Stomach smooth muscle (tissue), 2 donors: Measurements from ENCODE around the gene OBSCN.

Source experiments
- H3K27ac ChIP-seq: one replicate; pipeline ENCODE4 v1.7.0; 2013; ENCODE audit warnings: mild to moderate bottlenecking, low read length, inconsistent platforms
- H3K27me3 ChIP-seq, 2 donors: one replicate each; pipeline ENCODE4 v1.7.0; 2013; ENCODE audit warnings: low read length in 2 of 2; ENCODE audit not compliant: insufficient read depth in 2 of 2, control insufficient read depth in 1 of 2
- H3K36me3 ChIP-seq, 2 donors: one replicate each; pipeline ENCODE4 v1.7.0; 2013; ENCODE audit warnings: low read length in 2 of 2; ENCODE audit not compliant: control insufficient read depth in 2 of 2, insufficient read depth in 2 of 2
- H3K4me1 ChIP-seq: one replicate; pipeline ENCODE4 v1.7.0; 2013; ENCODE audit warnings: low read length; ENCODE audit not compliant: control insufficient read depth, insufficient read depth
- H3K4me3 ChIP-seq, 2 donors: one replicate each; pipeline ENCODE4 v1.7.0; 2013; ENCODE audit warnings: low read length in 2 of 2
- H3K9ac ChIP-seq, 2 donors: one replicate each; pipeline ENCODE4 v1.7.0; 2013; ENCODE audit warnings: low read length in 2 of 2, mild to moderate bottlenecking in 1 of 2
- H3K9me3 ChIP-seq, 2 donors: one replicate each; pipeline ENCODE4 v1.7.0; 2013; ENCODE audit warnings: low read length in 2 of 2; ENCODE audit not compliant: control insufficient read depth in 2 of 2
- donor health status: healthy.
- donor health status: Pancreatic carcinoma.

Gene OBSCN

GRCh38 chr1:228393268-228393701, 185.4 kb downstream of the OBSCN start:
- Histone ChIP-seq H3K27me3 (no peaks in the 10 kb centered on the region), H3K9me3 (no peaks in the 10 kb centered on the region), H3K4me3 (no peak overlapping the region), H3K9ac (no peak overlapping the region), H3K27ac (no peak overlapping the region), H3K4me1 (peaks cover 5% of the 10 kb centered on the region), H3K36me3 (peaks cover 16 to 22% of the 10 kb centered on the region in 2 donors)

- Histone ChIP-seq H3K9ac (no peak overlapping the region), H3K9me3 (no peaks in the 10 kb centered on the region), H3K4me3 (no peak overlapping the region), H3K4me1 (peaks cover 5% of the 10 kb centered on the region), H3K27me3 (no peaks in the 10 kb centered on the region), H3K36me3 (peaks cover 16 to 25% of the 10 kb centered on the region in 2 donors), H3K27ac (no peak overlapping the region)
Measured at GRCh38 chr1:228393811-228394570, 186.1 kb downstream of the OBSCN start.

DNA sequence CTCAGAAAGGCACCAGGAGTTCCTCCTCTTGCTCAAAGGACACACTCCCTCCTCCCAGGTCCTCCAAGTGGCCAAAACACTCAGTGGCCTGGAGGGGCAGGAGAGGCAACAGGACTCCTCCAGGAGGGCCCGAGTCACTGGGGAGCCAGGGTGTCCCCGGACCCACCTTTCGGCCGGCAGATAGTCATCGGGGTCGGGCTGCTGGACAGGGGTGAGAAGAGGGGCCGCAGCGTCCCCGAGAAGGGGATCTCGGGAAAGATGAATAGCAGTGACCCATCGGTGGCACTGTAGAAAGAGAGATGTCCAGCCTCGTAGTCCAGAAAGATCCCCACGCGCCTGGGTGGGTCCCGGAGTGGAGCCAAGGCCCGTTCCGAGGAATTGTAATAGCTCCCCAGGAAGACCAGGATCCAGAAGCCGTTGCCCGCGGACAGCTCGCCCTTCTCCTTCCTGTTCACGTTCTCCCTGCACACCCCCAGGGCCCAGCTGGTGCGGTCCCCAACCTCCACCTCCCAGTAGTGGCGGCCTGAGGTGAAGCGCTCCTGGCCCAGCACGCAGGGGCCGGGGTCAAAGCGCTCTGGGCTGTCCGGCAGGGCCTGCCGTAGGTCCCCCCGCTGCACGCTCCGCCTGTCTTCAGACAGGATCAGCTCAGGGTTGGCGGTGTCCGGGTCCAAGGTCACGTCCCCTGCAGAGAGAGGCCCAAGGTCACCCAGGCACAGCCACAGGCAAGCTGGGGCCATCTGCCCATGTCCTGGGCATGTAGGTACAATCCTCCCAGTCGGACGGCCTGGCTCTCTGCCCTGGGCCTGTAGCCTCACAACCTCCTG, 186.9 kb downstream of the OBSCN start:
- Histone ChIP-seq H3K27me3 (no peaks in the 10 kb centered on the region), H3K27ac (no peak overlapping the region), H3K9ac (no peak overlapping the region), H3K4me1 (peaks cover 5% of the 10 kb centered on the region), H3K4me3 (no peak overlapping the region), H3K36me3 (peaks cover 16 to 25% of the 10 kb centered on the region in 2 donors), H3K9me3 (no peaks in the 10 kb centered on the region)

GRCh38 chr1:228396770-228397662, 189.2 kb downstream of the OBSCN start:
- Histone ChIP-seq H3K27me3 (no peaks in the 10 kb centered on the region), H3K4me3 (no peak overlapping the region), H3K9ac (no peak overlapping the region), H3K36me3 (peaks cover 16 to 27% of the 10 kb centered on the region in 2 donors), H3K27ac (no peak overlapping the region), H3K9me3 (no peaks in the 10 kb centered on the region), H3K4me1 (peaks cover 5% of the 10 kb centered on the region)

DNA sequence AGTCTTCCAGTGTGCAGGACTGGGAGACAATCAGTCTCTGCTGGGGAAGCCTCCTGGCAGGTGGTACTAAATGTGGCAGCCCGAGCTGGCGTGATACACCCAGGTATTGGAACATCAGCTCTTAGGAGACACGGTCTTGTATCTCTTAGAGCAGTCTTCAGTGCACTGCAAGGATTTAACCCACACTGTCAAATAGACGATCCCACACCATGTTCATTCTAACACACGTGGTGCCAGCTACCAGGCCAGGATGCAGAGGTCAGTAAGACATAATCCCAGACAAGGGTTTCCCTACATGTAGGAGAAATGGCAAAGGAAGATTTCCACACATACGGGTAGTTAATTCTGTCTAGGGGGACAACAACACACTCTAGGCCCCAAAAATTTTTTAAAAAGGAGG, 190.1 kb downstream of the OBSCN start:
- H3K4me1 ChIP-seq: peaks cover 5% of the 10 kb centered on the region
- H3K36me3 ChIP-seq: peaks cover 12 to 35% of the 10 kb centered on the region in 2 donors
- H3K27me3 ChIP-seq: no peaks in the 10 kb centered on the region
- no peak overlapping the region for H3K9ac ChIP-seq
- H3K9me3 ChIP-seq: no peaks in the 10 kb centered on the region
- H3K27ac ChIP-seq: no peak overlapping the region
- H3K4me3 ChIP-seq: no peak overlapping the region

GRCh38 chr1:228398741-228399461, 191.1 kb downstream of the OBSCN start:
- no peak overlapping the region for H3K27ac ChIP-seq
- peaks cover 12 to 35% of the 10 kb centered on the region in 2 donors for H3K36me3 ChIP-seq
- H3K9ac ChIP-seq: no peak overlapping the region
- H3K27me3 ChIP-seq: no peaks in the 10 kb centered on the region
- H3K9me3 ChIP-seq: no peaks in the 10 kb centered on the region
- H3K4me3 ChIP-seq: no peak overlapping the region
- H3K4me1 ChIP-seq: peaks cover under 1% of the 10 kb centered on the region

DNA sequence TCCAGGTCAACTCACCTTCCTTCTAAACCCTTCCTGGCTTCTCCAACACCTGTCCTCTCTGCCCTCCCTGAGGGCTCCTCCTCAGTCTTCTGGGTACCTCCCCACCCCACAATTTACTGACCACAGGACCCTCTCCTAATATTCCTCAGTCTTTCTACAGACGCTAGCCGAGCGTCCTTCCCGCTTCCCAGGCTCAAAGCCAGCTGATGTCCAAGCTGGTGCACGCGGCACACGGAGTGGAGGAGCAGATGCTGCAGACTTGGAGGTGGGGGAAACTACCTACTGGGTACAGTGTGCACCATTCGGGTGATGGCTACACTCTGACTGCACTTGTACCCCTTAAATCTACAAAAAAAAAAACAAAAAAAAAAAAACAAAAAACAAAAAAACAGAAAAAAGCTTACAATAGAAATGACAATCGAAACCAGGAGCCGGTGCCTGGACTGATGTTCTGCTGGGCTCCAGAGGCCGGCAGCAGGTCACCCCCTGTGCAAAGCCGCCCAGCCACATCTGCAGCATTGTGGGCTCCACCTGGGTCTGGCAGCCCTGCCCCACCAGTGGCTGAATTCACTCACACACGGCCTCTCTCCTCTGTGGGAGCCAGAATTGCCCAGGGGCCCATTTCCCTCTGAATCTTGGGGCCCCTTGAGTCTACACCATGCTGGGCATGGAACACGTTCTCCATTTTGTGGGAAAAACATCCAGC, 191.8 kb downstream of the OBSCN start:
- Histone ChIP-seq H3K9ac (no peak overlapping the region), H3K36me3 (peaks cover 12 to 35% of the 10 kb centered on the region in 2 donors), H3K27me3 (no peaks in the 10 kb centered on the region), H3K4me1 (peaks cover 9% of the 10 kb centered on the region), H3K9me3 (no peaks in the 10 kb centered on the region), H3K4me3 (no peak overlapping the region), H3K27ac (no peak overlapping the region)

DNA sequence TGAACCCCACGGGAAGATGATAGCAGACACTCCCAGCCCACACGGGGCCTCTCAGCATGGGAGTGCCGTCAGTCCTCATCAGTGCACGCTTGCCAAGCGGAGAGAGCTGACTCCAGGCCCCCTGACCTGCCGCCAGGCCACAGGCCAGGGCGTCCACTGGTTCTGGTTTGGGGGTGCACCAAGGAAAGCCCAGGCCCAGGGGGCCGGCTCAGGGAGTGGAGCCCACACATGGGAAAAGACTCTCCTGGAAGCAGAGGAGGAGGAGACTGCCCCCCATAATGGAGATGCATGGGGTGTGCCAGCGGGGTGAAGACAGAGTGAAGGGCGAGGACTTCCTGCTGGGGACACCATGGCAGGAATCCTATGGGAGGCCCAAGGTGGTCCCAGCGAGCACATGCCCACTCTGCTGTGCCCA, 192.4 kb downstream of the OBSCN start:
- Histone ChIP-seq H3K4me3 (no peak overlapping the region), H3K9me3 (no peaks in the 10 kb centered on the region), H3K4me1 (peaks cover 14% of the 10 kb centered on the region), H3K9ac (no peak overlapping the region), H3K27me3 (no peaks in the 10 kb centered on the region), H3K27ac (no peak overlapping the region), H3K36me3 (peaks cover 12 to 32% of the 10 kb centered on the region in 2 donors)

DNA sequence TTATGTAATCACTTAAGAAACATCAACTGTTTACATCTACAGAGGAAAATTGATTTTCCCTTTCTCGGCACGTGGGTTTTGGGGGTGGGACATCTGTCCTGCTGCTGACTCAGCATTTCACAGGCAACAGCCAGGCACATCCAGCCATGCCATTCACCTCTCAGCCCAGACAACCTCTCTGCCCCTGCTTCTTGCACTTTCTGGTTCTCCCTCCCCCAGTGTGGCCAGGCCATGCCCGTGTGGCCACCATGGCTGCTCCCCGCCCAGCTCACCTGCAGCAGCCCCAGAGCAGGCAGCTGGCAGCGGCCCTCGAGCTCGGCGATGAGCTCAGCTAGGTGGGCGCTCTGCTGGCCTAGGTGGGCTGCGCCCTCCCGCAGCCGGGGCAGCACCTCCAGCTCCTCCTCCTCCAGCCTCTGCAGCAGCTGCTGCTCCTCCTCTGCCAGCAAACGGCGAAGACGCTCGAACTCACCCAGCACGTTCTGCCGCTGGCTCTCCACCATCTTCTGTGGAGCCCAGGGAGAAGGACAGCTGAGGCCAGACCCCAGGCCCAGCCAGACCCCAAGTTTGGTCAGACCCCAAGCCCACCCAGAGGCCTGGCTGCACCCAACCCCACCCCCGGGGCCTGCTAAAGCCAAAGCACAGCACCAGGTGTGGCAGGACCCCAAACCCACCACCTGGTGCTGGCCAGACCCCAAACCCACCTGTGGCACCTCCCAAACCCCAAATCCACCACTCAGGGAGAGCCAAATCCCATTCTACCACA, 193.0 kb downstream of the OBSCN start:
- Histone ChIP-seq H3K9ac (no peak overlapping the region), H3K4me3 (no peak overlapping the region), H3K27ac (no peak overlapping the region), H3K36me3 (peaks cover 10 to 28% of the 10 kb centered on the region in 2 donors), H3K9me3 (no peaks in the 10 kb centered on the region), H3K4me1 (peaks cover 20% of the 10 kb centered on the region), H3K27me3 (no peaks in the 10 kb centered on the region)
